ENCODE measurements around the gene PAFAH1B1.

- TF ChIP-seq, protein P1, sequence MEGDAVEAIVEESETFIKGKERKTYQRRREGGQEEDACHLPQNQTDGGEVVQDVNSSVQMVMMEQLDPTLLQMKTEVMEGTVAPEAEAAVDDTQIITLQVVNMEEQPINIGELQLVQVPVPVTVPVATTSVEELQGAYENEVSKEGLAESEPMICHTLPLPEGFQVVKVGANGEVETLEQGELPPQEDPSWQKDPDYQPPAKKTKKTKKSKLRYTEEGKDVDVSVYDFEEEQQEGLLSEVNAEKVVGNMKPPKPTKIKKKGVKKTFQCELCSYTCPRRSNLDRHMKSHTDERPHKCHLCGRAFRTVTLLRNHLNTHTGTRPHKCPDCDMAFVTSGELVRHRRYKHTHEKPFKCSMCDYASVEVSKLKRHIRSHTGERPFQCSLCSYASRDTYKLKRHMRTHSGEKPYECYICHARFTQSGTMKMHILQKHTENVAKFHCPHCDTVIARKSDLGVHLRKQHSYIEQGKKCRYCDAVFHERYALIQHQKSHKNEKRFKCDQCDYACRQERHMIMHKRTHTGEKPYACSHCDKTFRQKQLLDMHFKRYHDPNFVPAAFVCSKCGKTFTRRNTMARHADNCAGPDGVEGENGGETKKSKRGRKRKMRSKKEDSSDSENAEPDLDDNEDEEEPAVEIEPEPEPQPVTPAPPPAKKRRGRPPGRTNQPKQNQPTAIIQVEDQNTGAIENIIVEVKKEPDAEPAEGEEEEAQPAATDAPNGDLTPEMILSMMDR (conservative IDR thresholded peaks at IDR 0.05; ENCODE audit: low read depth in 2 of 2), result no peak
- TF ChIP-seq REST (IDR thresholded peaks at IDR 0.05; ENCODE audit: unreplicated experiment) (no peak), POLR2AphosphoS5 (IDR thresholded peaks at IDR 0.05; ENCODE audit: low read depth) (no peak), EZH2 (IDR thresholded peaks at IDR 0.05; ENCODE audit: low read depth, unreplicated experiment) (no peak), STAT1 (IDR thresholded peaks at IDR 0.05; ENCODE audit: unreplicated experiment) (no peak), EZH2phosphoT487 (IDR thresholded peaks at IDR 0.05; ENCODE audit: unreplicated experiment) (no peak), CREB1 (CRISPR knock-in tag; IDR thresholded peaks at IDR 0.05; ENCODE audit: low read depth) (no peak), JUNB (IDR thresholded peaks at IDR 0.05; ENCODE audit: unreplicated experiment) (no peak), ZNF114 (CRISPR knock-in tag; IDR thresholded peaks at IDR 0.05) (no peak)
- TF ChIP-seq, protein P2, sequence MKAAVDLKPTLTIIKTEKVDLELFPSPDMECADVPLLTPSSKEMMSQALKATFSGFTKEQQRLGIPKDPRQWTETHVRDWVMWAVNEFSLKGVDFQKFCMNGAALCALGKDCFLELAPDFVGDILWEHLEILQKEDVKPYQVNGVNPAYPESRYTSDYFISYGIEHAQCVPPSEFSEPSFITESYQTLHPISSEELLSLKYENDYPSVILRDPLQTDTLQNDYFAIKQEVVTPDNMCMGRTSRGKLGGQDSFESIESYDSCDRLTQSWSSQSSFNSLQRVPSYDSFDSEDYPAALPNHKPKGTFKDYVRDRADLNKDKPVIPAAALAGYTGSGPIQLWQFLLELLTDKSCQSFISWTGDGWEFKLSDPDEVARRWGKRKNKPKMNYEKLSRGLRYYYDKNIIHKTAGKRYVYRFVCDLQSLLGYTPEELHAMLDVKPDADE (IDR thresholded peaks at IDR 0.05), result no peak
Observed at GRCh38 chr17:2563061-2563460, 30.4 kb upstream of the PAFAH1B1 start.

Measured in GM23338 (cell line).